SK-N-SH (cell line): ENCODE measurements around the gene PWWP2B. TPM values are rescaled to one million over a fixed set of nuclear protein-coding genes. Genes with fewer than 3 reads are reported as not detected.

Experiments used
- CTCF ChIA-PET: fragments of 300-600, 350-600 bp; formaldehyde crosslinking; extraction: SDS; loops from one replicate; lab custom pipeline; 2021; lab: Yijun Ruan, JAX
- POLR2A ChIA-PET: fragments of 350-600 bp; sonication (Branson Sonifier 250); formaldehyde crosslinking; extraction: SDS; loops from one replicate; lab custom pipeline; 2020; ENCODE audit warnings: antibody characterized with exemption, inconsistent platforms; lab: Yijun Ruan, JAX
- DNase-seq: peaks from one replicate; pipeline ENCODE4 v3.0.0; 2012
- H2AFZ ChIP-seq: fragments of 200-600 bp; sonication (generic); 2 replicates; pipeline ENCODE4 v1.8.1; 2016; ENCODE audit warnings: antibody characterized with exemption, mild to moderate bottlenecking, low read depth
- H3F3A ChIP-seq: fragments of 200-600 bp; sonication (generic); replicated peaks from 2 replicates; pipeline ENCODE3; 2016; ENCODE audit warnings: antibody characterized with exemption, mild to moderate bottlenecking; ENCODE audit not compliant: insufficient read depth
- H3K27ac ChIP-seq, 2 experiments: fragments of 200-500 bp in 1 of 2; fragments of 200-600 bp in 1 of 2; sonication (Bioruptor generic) in 1 of 2; sonication (generic), shearing (Covaris generic) in 1 of 2; 2 replicates each; pipeline versions ENCODE4 v1.5.1 to v1.6.1; 2014 to 2016; ENCODE audit warnings: low read depth in 2 of 2, inconsistent platforms in 1 of 2, low read length in 1 of 2, mild to moderate bottlenecking in 1 of 2, mixed read lengths in 1 of 2
- H3K27me3 ChIP-seq: fragments of 200-600 bp; sonication (generic), shearing (Covaris generic); 2 replicates; pipeline ENCODE4 v1.6.1; 2016; ENCODE audit warnings: mixed run types; ENCODE audit not compliant: insufficient read depth
- H3K36me3 ChIP-seq, 2 experiments: fragments of 200-500 bp in 1 of 2; fragments of 200-600 bp in 1 of 2; sonication (Bioruptor generic) in 1 of 2; sonication (generic) in 1 of 2; replicated peaks in 1 of 2; 2 replicates each; pipeline versions ENCODE3 to v1.5.1; 2014 to 2016; ENCODE audit warnings: low read length in 1 of 2, mild to moderate bottlenecking in 1 of 2; ENCODE audit not compliant: insufficient read depth in 2 of 2, control insufficient read depth in 1 of 2
- H3K4me1 ChIP-seq, 2 experiments: fragments of 200-500 bp in 1 of 2; fragments of 200-600 bp in 1 of 2; sonication (Bioruptor generic) in 1 of 2; sonication (generic), shearing (Covaris generic) in 1 of 2; 2 replicates each; pipeline versions ENCODE4 v1.5.1 to v1.6.1; 2014 to 2016; ENCODE audit warnings: low read depth in 1 of 2, low read length in 1 of 2, mixed run types in 1 of 2; ENCODE audit not compliant: insufficient read depth in 2 of 2, control insufficient read depth in 1 of 2
- H3K4me2 ChIP-seq: fragments of 200-600 bp; sonication (generic), shearing (Covaris generic); 2 replicates; pipeline ENCODE4 v1.6.1; 2017; ENCODE audit warnings: mixed run types
- H3K4me3 ChIP-seq, 2 experiments: fragments of 200-500 bp in 1 of 2; fragments of 200-600 bp in 1 of 2; sonication (Bioruptor generic) in 1 of 2; sonication (generic), shearing (Covaris generic) in 1 of 2; 2 replicates each; pipeline versions ENCODE4 v1.5.1 to v1.8.1; 2014 to 2016; ENCODE audit warnings: low read depth in 2 of 2, inconsistent platforms in 1 of 2, low read length in 1 of 2, mild to moderate bottlenecking in 1 of 2, mixed read lengths in 1 of 2, moderate library complexity in 1 of 2
- H3K79me2 ChIP-seq: fragments of 200-600 bp; sonication (generic); 2 replicates; pipeline ENCODE4 v1.8.1; 2017; ENCODE audit warnings: mild to moderate bottlenecking; ENCODE audit not compliant: insufficient read depth
- H3K9ac ChIP-seq: fragments of 200-600 bp; sonication (generic); 2 replicates; pipeline ENCODE4 v1.6.1; 2017; ENCODE audit warnings: mixed run types
- H3K9me2 ChIP-seq: fragments of 200-600 bp; sonication (generic); 2 replicates; pipeline ENCODE4 v1.6.1; 2017; ENCODE audit warnings: mixed run types
- H3K9me3 ChIP-seq: fragments of 200-600 bp; sonication (generic); 2 replicates; pipeline ENCODE4 v1.6.1; 2017; ENCODE audit warnings: mixed run types, mild to moderate bottlenecking, moderate library complexity
- H4K20me1 ChIP-seq: fragments of 200-600 bp; sonication (generic); 2 replicates; pipeline ENCODE4 v1.6.1; 2017; ENCODE audit warnings: mild to moderate bottlenecking, mixed run types; ENCODE audit not compliant: insufficient read depth
- CHD2 ChIP-seq: fragments of 150-350 bp; IDR thresholded peaks from 2 replicates; pipeline ENCODE4 v1.6.1; 2018; ENCODE audit warnings: low read length; ENCODE audit not compliant: partially characterized antibody
- FOSL2 ChIP-seq: IDR thresholded peaks from 2 replicates; pipeline ENCODE4 v1.4.0; 2012; ENCODE audit warnings: low read depth, mild to moderate bottlenecking, moderate library complexity, borderline replicate concordance
- FOXM1 ChIP-seq: IDR thresholded peaks from 2 replicates; pipeline ENCODE4 v1.4.0; 2012; ENCODE audit warnings: low read depth, mild to moderate bottlenecking
- IRF3 ChIP-seq: fragments of 150-350 bp; IDR thresholded peaks from 2 replicates; pipeline ENCODE4 v1.6.1; 2016; ENCODE audit warnings: mild to moderate bottlenecking, low read depth, low read length
- MAX ChIP-seq: IDR thresholded peaks from 2 replicates; pipeline ENCODE4 v1.4.0; 2012; ENCODE audit warnings: low read depth
- MEF2A ChIP-seq: IDR thresholded peaks from 2 replicates; pipeline ENCODE4 v1.4.0; 2012; ENCODE audit warnings: low read depth, borderline replicate concordance
- NFIC ChIP-seq: IDR thresholded peaks from 2 replicates; pipeline ENCODE4 v1.4.0; 2012; ENCODE audit warnings: borderline replicate concordance
- NRF1 ChIP-seq: IDR thresholded peaks from 2 replicates; pipeline ENCODE4 v1.6.1; 2012; ENCODE audit warnings: low read depth, mild to moderate bottlenecking, low read length
- PBX3 ChIP-seq: IDR thresholded peaks from 2 replicates; pipeline ENCODE4; 2012
- POLR2AphosphoS5 ChIP-seq: IDR thresholded peaks from 2 replicates; pipeline ENCODE4 v1.6.1; 2012; ENCODE audit warnings: low read depth, low read length
- RAD21 ChIP-seq: IDR thresholded peaks from 2 replicates; pipeline ENCODE4 v1.6.1; 2012; ENCODE audit warnings: mild to moderate bottlenecking, low read length
- RCOR1 ChIP-seq: fragments of 150-350 bp; IDR thresholded peaks from 2 replicates; pipeline ENCODE4 v1.6.1; 2017; ENCODE audit warnings: antibody characterized with exemption, low read length
- RXRA ChIP-seq: IDR thresholded peaks from 2 replicates; pipeline ENCODE4 v1.4.0; 2012; ENCODE audit warnings: low read depth, mild to moderate bottlenecking, borderline replicate concordance
- SIN3A ChIP-seq: IDR thresholded peaks from 2 replicates; pipeline ENCODE4 v1.6.1; 2012; ENCODE audit warnings: low read depth, mild to moderate bottlenecking, low read length, moderate library complexity, borderline replicate concordance
- SMC3 ChIP-seq: IDR thresholded peaks from 2 replicates; pipeline ENCODE4 v1.6.1; 2012; ENCODE audit warnings: low read depth, low read length, improper control_type of control experiment
- TAF1 ChIP-seq: IDR thresholded peaks from 2 replicates; pipeline ENCODE4 v1.6.1; 2012; ENCODE audit warnings: low read depth, mild to moderate bottlenecking, low read length, moderate library complexity, borderline replicate concordance
- USF2 ChIP-seq: fragments of 150-350 bp; IDR thresholded peaks from 2 replicates; pipeline ENCODE4 v1.6.1; 2017; ENCODE audit warnings: antibody characterized with exemption, low read length, low read depth, borderline replicate concordance
- YY1 ChIP-seq: IDR thresholded peaks from 2 replicates; pipeline ENCODE4 v1.4.0; 2012; ENCODE audit warnings: low read depth, mild to moderate bottlenecking
- WGBS: methylation state at CpG from one replicate; pipeline ENCODE4 v1.1.6; 2017; ENCODE audit warnings: low lambda C conversion rate; 5-methylcytosine and 5-hydroxymethylcytosine counted together
- polyA plus RNA-seq, 3 experiments: library from polyadenylated mRNA; depleted of rRNA; stranded (reverse); fragments of >200 nt; gene quantifications; 2 replicates each; pipeline ENCODE4 v1.2.3, GENCODE V29; 2012
- TF ChIP-seq, protein P1 (sequence below): IDR thresholded peaks from 2 replicates; pipeline ENCODE4 v1.4.0; 2012; ENCODE audit warnings: low read depth, borderline replicate concordance

The PWWP2B gene
- polyA plus RNA-seq, 1 of the 3 experiments (the other 2 are of a cell fraction), result 2.4 TPM

- Histone ChIP-seq H3K4me2 (no peak overlapping the region), H3K79me2 (no peaks in the 10 kb centered on the region), H4K20me1 (no peaks in the 10 kb centered on the region), H3K4me3 (no peak overlapping the region), H2AFZ (no peak overlapping the region), H3K9ac (no peak overlapping the region), H3K36me3 (no peaks in the 10 kb centered on the region), H3K9me3 (no peaks in the 10 kb centered on the region), H3K4me1 (no peaks in the 10 kb centered on the region), H3K27ac (no peak overlapping the region), H3F3A (no peaks in the 10 kb centered on the region), H3K9me2 (no peaks in the 10 kb centered on the region), H3K27me3 (no peaks in the 10 kb centered on the region)
- ChIA-PET POLR2A (no interaction called here), CTCF (no interaction called here)
- no peak for DNase-seq
- TF ChIP-seq NRF1, result no peak
- no peak for TF ChIP-seq MAX
- no peak for TF ChIP-seq NFIC
- TF ChIP-seq RCOR1, result no peak
- no peak for TF ChIP-seq MEF2A
- no peak for TF ChIP-seq POLR2AphosphoS5
- no peak for TF ChIP-seq CHD2
- TF ChIP-seq RXRA, result no peak
- no peak for TF ChIP-seq FOSL2
- 79% methylated on average over 9 of the region's 14 CpGs for whole genome bisulfite sequencing
These were observed 22.4 kb upstream of the PWWP2B start for GRCh38 chr10:132374612-132375011.

DNA sequence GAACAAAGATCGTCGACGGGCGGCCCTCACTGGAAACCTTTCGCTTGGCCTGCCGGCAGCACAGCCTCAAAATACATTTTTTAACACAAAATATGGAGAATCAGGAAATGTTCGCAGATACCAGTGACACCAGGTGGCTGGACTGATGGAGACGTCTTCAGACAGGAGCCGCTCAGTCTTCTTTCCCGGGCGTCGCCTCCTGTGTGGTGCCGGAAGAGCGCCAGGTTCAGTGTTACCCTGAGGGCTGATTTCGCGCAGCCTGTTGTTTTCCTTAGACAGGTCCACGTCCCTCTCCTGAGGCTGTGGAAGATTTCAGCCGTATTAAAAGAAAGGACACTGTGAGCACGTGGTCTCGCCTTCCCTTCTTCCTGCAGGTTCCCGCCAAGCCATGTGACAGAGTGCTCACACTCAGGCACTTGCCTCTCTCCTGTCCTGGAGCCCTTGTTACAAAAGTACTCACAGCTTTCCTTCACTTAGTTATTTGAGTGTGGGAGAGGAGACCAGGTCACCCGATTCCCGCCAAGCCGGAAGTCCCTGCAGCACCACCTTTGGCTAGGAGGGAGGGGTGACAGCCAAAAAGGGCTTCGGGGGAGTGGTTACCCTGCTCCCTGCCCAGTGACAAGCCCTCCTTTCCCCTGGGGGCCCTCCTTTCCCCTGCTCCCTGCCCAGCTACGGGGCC, 21.7 kb upstream of the PWWP2B start:
- Histone ChIP-seq H2AFZ (no peak overlapping the region), H3K9me2 (no peaks in the 10 kb centered on the region), H3F3A (no peaks in the 10 kb centered on the region), H4K20me1 (no peaks in the 10 kb centered on the region), H3K4me3 (no peak overlapping the region), H3K79me2 (no peaks in the 10 kb centered on the region), H3K27me3 (no peaks in the 10 kb centered on the region), H3K4me2 (no peak overlapping the region), H3K27ac (no peak overlapping the region), H3K36me3 (no peaks in the 10 kb centered on the region), H3K9ac (no peak overlapping the region), H3K4me1 (no peaks in the 10 kb centered on the region), H3K9me3 (no peaks in the 10 kb centered on the region)
- POLR2A ChIA-PET, result no interaction called here
- CTCF ChIA-PET, result no interaction called here
- 91% methylated on average over 26 of the region's 26 CpGs for WGBS
- DNase-seq, result no peak
- no peak for TF ChIP-seq TAF1

DNA sequence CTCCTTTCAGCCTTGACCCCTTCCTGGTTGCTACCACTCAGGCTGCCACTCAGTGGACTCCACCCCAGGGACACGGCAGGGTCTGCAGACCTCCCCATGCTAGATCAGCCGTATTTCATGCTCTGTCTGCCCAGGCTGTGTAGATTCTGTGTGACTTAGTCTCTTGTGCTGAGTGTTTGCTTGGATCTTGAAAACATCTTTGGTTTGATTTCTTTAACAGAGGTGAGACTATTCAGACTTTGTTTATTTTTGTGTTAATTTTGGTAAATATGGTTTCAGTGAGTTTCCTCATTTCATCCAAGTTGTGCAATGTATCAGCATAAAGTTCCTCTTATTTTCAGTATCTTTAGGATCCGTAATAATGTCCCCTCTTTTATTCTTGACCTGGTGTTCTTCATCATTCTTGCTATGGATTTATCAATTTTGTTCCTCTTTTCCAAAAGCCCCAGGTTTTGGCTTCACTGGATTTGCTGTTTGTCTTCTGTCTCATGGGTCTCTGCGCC, 21.2 kb upstream of the PWWP2B start:
- H3K27ac ChIP-seq, result no peak overlapping the region
- WGBS, result 73% methylated on average over 4 of the region's 4 CpGs
- H3K9ac ChIP-seq, result no peak overlapping the region
- H3K79me2 ChIP-seq, result no peaks in the 10 kb centered on the region
- DNase-seq, result no peak
- no peak overlapping the region for H2AFZ ChIP-seq
- H3K4me3 ChIP-seq, result no peak overlapping the region
- no peaks in the 10 kb centered on the region for H3F3A ChIP-seq
- H3K27me3 ChIP-seq, result no peaks in the 10 kb centered on the region
- no peaks in the 10 kb centered on the region for H3K9me2 ChIP-seq
- H3K36me3 ChIP-seq, result no peaks in the 10 kb centered on the region
- ChIA-PET POLR2A (no interaction called here), CTCF (interaction anchor here (1.0 kb wide), 2 partner anchors 14 to 16 kb away, joined by 3 read pairs; no protein-coding TSS in a partner anchor)
- H3K4me2 ChIP-seq, result no peak overlapping the region
- H3K9me3 ChIP-seq, result no peaks in the 10 kb centered on the region
- H3K4me1 ChIP-seq, result no peaks in the 10 kb centered on the region
- H4K20me1 ChIP-seq, result no peaks in the 10 kb centered on the region
- TF ChIP-seq, protein P1, sequence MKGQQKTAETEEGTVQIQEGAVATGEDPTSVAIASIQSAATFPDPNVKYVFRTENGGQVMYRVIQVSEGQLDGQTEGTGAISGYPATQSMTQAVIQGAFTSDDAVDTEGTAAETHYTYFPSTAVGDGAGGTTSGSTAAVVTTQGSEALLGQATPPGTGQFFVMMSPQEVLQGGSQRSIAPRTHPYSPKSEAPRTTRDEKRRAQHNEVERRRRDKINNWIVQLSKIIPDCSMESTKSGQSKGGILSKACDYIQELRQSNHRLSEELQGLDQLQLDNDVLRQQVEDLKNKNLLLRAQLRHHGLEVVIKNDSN, result no peak
- no peak for TF ChIP-seq IRF3
- TF ChIP-seq NFIC, result no peak
- TF ChIP-seq SMC3, result no peak
- no peak for TF ChIP-seq FOXM1
- no peak for TF ChIP-seq YY1
- no peak for TF ChIP-seq USF2
- no peak for TF ChIP-seq RAD21
- no peak for TF ChIP-seq SIN3A
- TF ChIP-seq POLR2AphosphoS5, result no peak
- no peak for TF ChIP-seq PBX3
